GM12801 (cell line): ENCODE measurements around the gene PPM1H.

Experiments used
- CTCF ChIP-seq: IDR thresholded peaks from one replicate; pipeline ENCODE4 v1.5.1; 2011; ENCODE audit warnings: control low read depth; ENCODE audit not compliant: insufficient read length; ENCODE audit errors: extremely low read depth

Gene PPM1H

GRCh38 chr12:62794218-62794583 lies 140.7 kb downstream of the PPM1H start:
- TF ChIP-seq CTCF: no peak

- peak; percentile 88 for TF ChIP-seq CTCF
These were observed 141.4 kb downstream of the PPM1H start for GRCh38 chr12:62793256-62794217.

GRCh38 chr12:62792236-62792870 lies 142.6 kb downstream of the PPM1H start:
- TF ChIP-seq CTCF: no peak

- TF ChIP-seq CTCF: no peak
These were observed 145.1 kb downstream of the PPM1H start for GRCh38 chr12:62789851-62790250.

- no peak for TF ChIP-seq CTCF
These were observed 147.3 kb downstream of the PPM1H start for GRCh38 chr12:62787611-62788010.

GRCh38 chr12:62787023-62787422 lies 147.9 kb downstream of the PPM1H start:
- no peak for TF ChIP-seq CTCF

- TF ChIP-seq CTCF: no peak
These were observed 148.9 kb downstream of the PPM1H start for GRCh38 chr12:62785941-62786559.
